OCI-LY7 (cell line): Measurements from ENCODE around the gene DCC. TPM values are rescaled to one million over a fixed set of nuclear protein-coding genes. Genes with fewer than 3 reads are reported as not detected.

Experiments used
- BruUV-seq: library from RNA; stranded (reverse); fragments of 400-500 nt; replicated peaks from 2 replicates; lab custom pipeline; 2021; lab: Mats Ljungman, UMichigan
- CTCF ChIA-PET: fragments of 300-600 bp; sonication (Branson Sonifier 250); formaldehyde crosslinking; loops from one replicate; lab custom pipeline; 2022; ENCODE audit warnings: antibody characterized with exemption; ENCODE audit not compliant: unreplicated experiment; lab: Charles Lee
- POLR2A ChIA-PET: fragments of 300-600 bp; sonication (Branson Sonifier 250); formaldehyde crosslinking; loops from one replicate; lab custom pipeline; 2022; ENCODE audit warnings: antibody characterized with exemption; lab: Charles Lee
- DNase-seq: peaks from one replicate; pipeline ENCODE4 v3.0.0-alpha.2; 2015; ENCODE audit warnings: low spot score
- H2AFZ ChIP-seq: fragments of 200-600 bp; sonication (generic), shearing (Covaris generic); 2 replicates; pipeline ENCODE4 v1.6.1; 2014; ENCODE audit warnings: mild to moderate bottlenecking, antibody characterized with exemption, low read length, moderate library complexity
- H3K27ac ChIP-seq: fragments of 200-600 bp; sonication (generic); 2 replicates; pipeline ENCODE4 v1.5.1; 2014; ENCODE audit warnings: mixed run types, low read depth, mild to moderate bottlenecking, moderate library complexity, low read length, inconsistent platforms; ENCODE audit not compliant: poor library complexity, severe bottlenecking
- H3K36me3 ChIP-seq: fragments of 200-600 bp; sonication (generic); 2 replicates; pipeline ENCODE4 v1.6.1; 2014; ENCODE audit warnings: mild to moderate bottlenecking, antibody characterized with exemption, low read length, moderate library complexity, mixed read lengths; ENCODE audit not compliant: insufficient read depth
- H3K4me1 ChIP-seq: fragments of 200-600 bp; sonication (generic); 2 replicates; pipeline ENCODE4 v1.5.1; 2014; ENCODE audit warnings: mild to moderate bottlenecking, low read length; ENCODE audit not compliant: insufficient read depth, poor library complexity, severe bottlenecking
- H3K4me2 ChIP-seq: fragments of 200-600 bp; sonication (generic); 2 replicates; pipeline ENCODE4 v1.6.1; 2014; ENCODE audit warnings: mild to moderate bottlenecking, low read length
- H3K4me3 ChIP-seq: fragments of 200-600 bp; sonication (generic); 2 replicates; pipeline ENCODE4 v1.5.1; 2014; ENCODE audit warnings: mild to moderate bottlenecking, low read depth, low read length; ENCODE audit not compliant: poor library complexity, severe bottlenecking
- H3K79me2 ChIP-seq: fragments of 200-600 bp; sonication (generic); 2 replicates; pipeline ENCODE4 v1.6.1; 2016; ENCODE audit warnings: low read depth, mild to moderate bottlenecking, low read length, moderate library complexity, mixed read lengths; ENCODE audit not compliant: insufficient read depth
- H3K9me2 ChIP-seq: fragments of 200-600 bp; sonication (generic); 2 replicates; pipeline ENCODE4 v1.6.1; 2016; ENCODE audit warnings: mild to moderate bottlenecking, low read length, mixed read lengths; ENCODE audit not compliant: insufficient read depth
- H3K9me3 ChIP-seq: fragments of 200-600 bp; sonication (generic); 2 replicates; pipeline ENCODE4 v1.6.1; 2014; ENCODE audit warnings: mild to moderate bottlenecking, mixed run types, low read length, mixed read lengths
- H4K20me1 ChIP-seq: fragments of 200-600 bp; sonication (generic); 2 replicates; pipeline ENCODE4 v1.6.1; 2014; ENCODE audit warnings: mild to moderate bottlenecking, antibody characterized with exemption, low read length, moderate library complexity, mixed read lengths; ENCODE audit not compliant: insufficient read depth
- EZH2phosphoT487 ChIP-seq: fragments of 200-600 bp; sonication (generic); IDR thresholded peaks from 2 replicates; pipeline ENCODE4 v1.6.1; 2018; ENCODE audit warnings: low read depth, borderline replicate concordance, mild to moderate bottlenecking, mixed run types, antibody characterized with exemption, low read length, moderate library complexity, mixed read lengths
- intact Hi-C: fragments of 100-400 bp; cut with micrococcal nuclease; formaldehyde crosslinking; loops from one replicate; pipeline ENCODE4 v1.10.0; 2022; ENCODE audit not compliant: unreplicated experiment
- total RNA-seq, 2 experiments: library from RNA; depleted of rRNA in 1 of 2; stranded (reverse); fragments of >200 nt in 1 of 2; shearing (Covaris generic) in 1 of 2; gene quantifications; 2 replicates each; pipeline ENCODE4 v1.2.3, GENCODE V29; 2014 to 2022
- TF ChIP-seq, protein P1 (sequence below): fragments of 200-600 bp; sonication (generic); conservative IDR thresholded peaks from 2 replicates; pipeline ENCODE4 v1.5.1; 2014; ENCODE audit warnings: mild to moderate bottlenecking, antibody characterized with exemption, low read length, moderate library complexity, mixed read lengths

The DCC gene
- total RNA-seq, 2 experiments from 2014 or later = not detected

DNA sequence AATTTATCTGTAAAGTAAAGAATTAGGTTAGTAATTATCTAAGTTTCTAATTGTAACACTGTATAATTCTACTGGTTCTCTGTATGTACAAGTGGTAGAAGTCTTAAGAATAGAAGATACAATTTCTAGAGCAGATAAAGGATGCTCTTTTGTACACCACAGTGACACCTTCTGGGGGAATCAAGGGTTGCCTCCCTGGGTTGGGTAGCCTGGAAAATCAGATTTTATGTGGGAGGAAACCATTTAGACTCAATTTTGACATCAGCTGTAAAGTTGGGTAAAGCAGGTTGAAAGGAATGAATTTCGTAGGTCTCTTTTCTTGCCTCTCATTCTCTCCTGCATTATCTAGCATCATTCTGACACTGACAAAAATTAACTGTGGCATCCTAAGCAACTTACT lies 354.8 kb downstream of the DCC start:
- TF ChIP-seq, protein P1, sequence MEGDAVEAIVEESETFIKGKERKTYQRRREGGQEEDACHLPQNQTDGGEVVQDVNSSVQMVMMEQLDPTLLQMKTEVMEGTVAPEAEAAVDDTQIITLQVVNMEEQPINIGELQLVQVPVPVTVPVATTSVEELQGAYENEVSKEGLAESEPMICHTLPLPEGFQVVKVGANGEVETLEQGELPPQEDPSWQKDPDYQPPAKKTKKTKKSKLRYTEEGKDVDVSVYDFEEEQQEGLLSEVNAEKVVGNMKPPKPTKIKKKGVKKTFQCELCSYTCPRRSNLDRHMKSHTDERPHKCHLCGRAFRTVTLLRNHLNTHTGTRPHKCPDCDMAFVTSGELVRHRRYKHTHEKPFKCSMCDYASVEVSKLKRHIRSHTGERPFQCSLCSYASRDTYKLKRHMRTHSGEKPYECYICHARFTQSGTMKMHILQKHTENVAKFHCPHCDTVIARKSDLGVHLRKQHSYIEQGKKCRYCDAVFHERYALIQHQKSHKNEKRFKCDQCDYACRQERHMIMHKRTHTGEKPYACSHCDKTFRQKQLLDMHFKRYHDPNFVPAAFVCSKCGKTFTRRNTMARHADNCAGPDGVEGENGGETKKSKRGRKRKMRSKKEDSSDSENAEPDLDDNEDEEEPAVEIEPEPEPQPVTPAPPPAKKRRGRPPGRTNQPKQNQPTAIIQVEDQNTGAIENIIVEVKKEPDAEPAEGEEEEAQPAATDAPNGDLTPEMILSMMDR = peak; percentile 45; the same call in 1 of the 2 replicates
- no peak for TF ChIP-seq EZH2phosphoT487
- no TSS peak for BruUV-seq
- POLR2A ChIA-PET = no interaction called here
- no peaks in the 10 kb centered on the region for H3K79me2 ChIP-seq
- H3K9me3 ChIP-seq = no peaks in the 10 kb centered on the region
- H3K27ac ChIP-seq = no peak overlapping the region
- no peak overlapping the region for H3K4me2 ChIP-seq
- no peaks in the 10 kb centered on the region for H3K36me3 ChIP-seq
- DNase-seq = peak; percentile 0
- H2AFZ ChIP-seq = no peak overlapping the region
- intact Hi-C loops = no loop called here
- H3K4me1 ChIP-seq = no peaks in the 10 kb centered on the region
- H3K4me3 ChIP-seq = no peak overlapping the region
- no peaks in the 10 kb centered on the region for H3K9me2 ChIP-seq
- CTCF ChIA-PET = no interaction called here
- H4K20me1 ChIP-seq = no peaks in the 10 kb centered on the region

DNA sequence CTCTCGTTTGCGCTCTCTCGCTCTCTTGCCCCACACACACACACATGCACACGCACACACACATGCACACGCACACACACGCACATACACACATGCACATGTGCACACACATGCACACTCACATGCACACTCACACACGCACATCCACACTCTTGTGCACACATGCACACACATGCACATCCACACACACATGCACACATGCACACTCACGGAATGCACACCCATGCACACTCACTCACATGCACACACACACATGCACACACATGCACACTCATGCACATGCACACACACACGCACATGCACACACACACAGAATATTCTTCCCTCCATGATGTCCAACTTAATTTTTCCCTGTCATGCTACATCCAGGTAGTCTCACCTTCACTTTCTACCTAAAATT lies 360.1 kb downstream of the DCC start:
- BruUV-seq = no TSS peak
- H3K79me2 ChIP-seq = no peaks in the 10 kb centered on the region
- no peaks in the 10 kb centered on the region for H3K9me3 ChIP-seq
- no peak overlapping the region for H3K4me2 ChIP-seq
- H3K4me1 ChIP-seq = no peaks in the 10 kb centered on the region
- H3K36me3 ChIP-seq = no peaks in the 10 kb centered on the region
- no peak for TF ChIP-seq EZH2phosphoT487
- TF ChIP-seq, protein P1 = no peak
- no peak overlapping the region for H2AFZ ChIP-seq
- intact Hi-C loops = no loop called here
- no peak overlapping the region for H3K4me3 ChIP-seq
- no peaks in the 10 kb centered on the region for H3K9me2 ChIP-seq
- no peak overlapping the region for H3K27ac ChIP-seq
- H4K20me1 ChIP-seq = no peaks in the 10 kb centered on the region
- ChIA-PET CTCF (no interaction called here), POLR2A (no interaction called here)
- no peak for DNase-seq

DNA sequence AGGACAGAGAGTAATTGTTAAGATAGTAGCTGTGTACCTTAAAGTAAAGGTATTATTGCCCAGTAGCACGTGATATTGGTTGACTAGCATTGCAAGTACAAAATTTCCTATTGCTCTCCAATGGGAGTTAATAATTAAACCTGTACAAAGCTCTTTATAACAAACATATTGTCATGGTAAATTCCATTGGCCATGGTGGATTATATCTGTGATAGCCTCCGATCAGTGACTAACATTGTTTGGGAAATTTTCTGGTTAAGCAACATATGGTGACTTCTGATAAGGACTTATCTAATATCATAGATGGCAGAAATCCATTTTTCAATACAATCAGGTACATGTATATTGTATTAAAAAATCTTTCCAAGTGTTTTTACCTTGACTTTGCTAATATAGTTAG lies 360.8 kb downstream of the DCC start:
- Histone ChIP-seq H3K4me1 (no peaks in the 10 kb centered on the region), H2AFZ (no peak overlapping the region), H3K4me2 (no peak overlapping the region), H4K20me1 (no peaks in the 10 kb centered on the region), H3K9me3 (no peaks in the 10 kb centered on the region), H3K79me2 (no peaks in the 10 kb centered on the region), H3K36me3 (no peaks in the 10 kb centered on the region), H3K27ac (no peak overlapping the region), H3K4me3 (no peak overlapping the region), H3K9me2 (no peaks in the 10 kb centered on the region)
- no peak for TF ChIP-seq EZH2phosphoT487
- TF ChIP-seq, protein P1 = no peak
- no TSS peak for BruUV-seq
- CTCF ChIA-PET = no interaction called here
- intact Hi-C loops = no loop called here
- DNase-seq = no peak
- POLR2A ChIA-PET = no interaction called here
